ENCODE measurements around the gene OR10P1.

OR10P1 gene

DNA sequence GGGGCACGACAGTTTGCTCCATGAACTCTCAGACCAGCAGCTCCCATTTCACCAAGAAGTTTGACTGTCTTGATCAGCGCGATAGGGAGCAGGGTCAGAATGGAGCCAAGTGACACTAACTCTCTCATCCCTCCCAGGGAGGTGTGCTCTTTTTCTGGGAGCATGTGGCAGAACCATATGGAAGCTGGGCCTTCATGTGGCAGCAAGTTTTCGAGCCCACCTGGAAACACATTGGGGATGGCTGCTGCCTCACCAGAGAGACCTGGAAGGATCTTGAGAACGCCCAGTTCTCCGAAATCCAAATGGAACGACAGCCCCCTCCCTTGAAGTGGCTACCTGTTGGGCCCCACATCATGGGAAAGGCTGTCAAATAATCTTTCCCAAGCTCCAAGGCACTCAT is 47.0 kb downstream of the OR10P1 start:
- Histone ChIP-seq H3F3A (ENCODE audit: insufficient read depth, low read length) (no peaks in the 10 kb centered on the region), H3K27ac (ENCODE audit: low read length) (no peak overlapping the region), H2AFZ (ENCODE audit: low read length) (no peak overlapping the region), H3K4me1 (ENCODE audit: low read length) (no peaks in the 10 kb centered on the region), H3K9me3 (replicated peaks; ENCODE audit: insufficient read depth, low read length) (no peaks in the 10 kb centered on the region), H3K79me2 (ENCODE audit: low read length) (no peaks in the 10 kb centered on the region), H3K36me3 (replicated peaks; ENCODE audit: insufficient read depth, low read length) (no peaks in the 10 kb centered on the region), H3K9ac (ENCODE audit: low read length) (no peak overlapping the region), H4K20me1 (ENCODE audit: insufficient read depth, low read length) (no peaks in the 10 kb centered on the region), H3K27me3 (replicated peaks; ENCODE audit: insufficient read depth, low read length) (peaks cover 5% of the 10 kb centered on the region; the same call in 1 of the 2 replicates), H3K4me3 (ENCODE audit: low read length) (no peak overlapping the region), H3K4me2 (ENCODE audit: low read depth, low read length) (no peak overlapping the region), H3K9me2 (replicated peaks; ENCODE audit: insufficient read depth, low read length) (no peaks in the 10 kb centered on the region)
- TF ChIP-seq, protein P1, sequence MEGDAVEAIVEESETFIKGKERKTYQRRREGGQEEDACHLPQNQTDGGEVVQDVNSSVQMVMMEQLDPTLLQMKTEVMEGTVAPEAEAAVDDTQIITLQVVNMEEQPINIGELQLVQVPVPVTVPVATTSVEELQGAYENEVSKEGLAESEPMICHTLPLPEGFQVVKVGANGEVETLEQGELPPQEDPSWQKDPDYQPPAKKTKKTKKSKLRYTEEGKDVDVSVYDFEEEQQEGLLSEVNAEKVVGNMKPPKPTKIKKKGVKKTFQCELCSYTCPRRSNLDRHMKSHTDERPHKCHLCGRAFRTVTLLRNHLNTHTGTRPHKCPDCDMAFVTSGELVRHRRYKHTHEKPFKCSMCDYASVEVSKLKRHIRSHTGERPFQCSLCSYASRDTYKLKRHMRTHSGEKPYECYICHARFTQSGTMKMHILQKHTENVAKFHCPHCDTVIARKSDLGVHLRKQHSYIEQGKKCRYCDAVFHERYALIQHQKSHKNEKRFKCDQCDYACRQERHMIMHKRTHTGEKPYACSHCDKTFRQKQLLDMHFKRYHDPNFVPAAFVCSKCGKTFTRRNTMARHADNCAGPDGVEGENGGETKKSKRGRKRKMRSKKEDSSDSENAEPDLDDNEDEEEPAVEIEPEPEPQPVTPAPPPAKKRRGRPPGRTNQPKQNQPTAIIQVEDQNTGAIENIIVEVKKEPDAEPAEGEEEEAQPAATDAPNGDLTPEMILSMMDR (IDR thresholded peaks at IDR 0.05; ENCODE audit: low read length): no peak
- no peak for TF ChIP-seq EZH2phosphoT487 (IDR thresholded peaks at IDR 0.05; ENCODE audit: low read length)
- no peak for TF ChIP-seq EZH2 (optimal IDR thresholded peaks at IDR 0.05; ENCODE audit: low read depth, low read length)
- no peak for DNase-seq

DNA sequence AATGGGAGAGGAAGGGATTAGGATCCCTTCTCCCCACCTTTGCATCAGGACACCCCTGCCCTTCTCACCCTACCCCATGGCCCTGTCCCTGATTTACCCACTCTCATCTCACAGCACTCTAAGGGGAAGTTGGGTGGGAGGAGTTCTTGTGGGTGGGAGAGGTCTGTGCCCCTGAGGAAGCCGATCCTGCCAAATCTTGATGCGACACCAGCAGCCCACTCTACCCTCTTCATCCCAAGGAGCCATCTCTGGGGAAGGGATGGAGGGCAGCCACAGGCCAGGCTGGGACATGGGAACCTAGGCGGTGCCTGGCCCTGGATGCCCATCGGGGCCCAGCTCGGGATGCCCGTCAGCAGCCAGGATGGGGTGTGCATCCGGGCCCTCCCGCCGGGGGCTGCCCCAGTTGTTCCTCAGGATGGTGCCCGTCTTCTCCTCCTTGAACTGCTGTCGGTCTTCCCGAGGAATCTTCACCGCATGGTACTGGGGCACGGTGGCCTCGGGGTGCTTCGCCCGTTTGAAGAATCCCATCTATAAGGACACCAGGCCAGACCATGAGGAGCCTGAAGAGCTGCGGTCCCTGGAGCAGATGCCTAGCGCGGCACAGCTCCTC is 48.2 kb downstream of the OR10P1 start:
- no peak for DNase-seq
- Histone ChIP-seq H3F3A (ENCODE audit: insufficient read depth, low read length) (no peaks in the 10 kb centered on the region), H4K20me1 (ENCODE audit: insufficient read depth, low read length) (no peaks in the 10 kb centered on the region), H3K9me2 (replicated peaks; ENCODE audit: insufficient read depth, low read length) (no peaks in the 10 kb centered on the region), H3K27me3 (replicated peaks; ENCODE audit: insufficient read depth, low read length) (peaks cover 5% of the 10 kb centered on the region; the same call in 1 of the 2 replicates), H3K9me3 (replicated peaks; ENCODE audit: insufficient read depth, low read length) (no peaks in the 10 kb centered on the region), H3K4me3 (ENCODE audit: low read length) (no peak overlapping the region), H3K36me3 (replicated peaks; ENCODE audit: insufficient read depth, low read length) (no peaks in the 10 kb centered on the region), H3K4me1 (ENCODE audit: low read length) (no peaks in the 10 kb centered on the region), H3K79me2 (ENCODE audit: low read length) (no peaks in the 10 kb centered on the region), H2AFZ (ENCODE audit: low read length) (no peak overlapping the region), H3K9ac (ENCODE audit: low read length) (no peak overlapping the region), H3K4me2 (ENCODE audit: low read depth, low read length) (no peak overlapping the region), H3K27ac (ENCODE audit: low read length) (no peak overlapping the region)
- TF ChIP-seq EZH2phosphoT487 (IDR thresholded peaks at IDR 0.05; ENCODE audit: low read length) (no peak), EZH2 (optimal IDR thresholded peaks at IDR 0.05; ENCODE audit: low read depth, low read length) (no peak)
- TF ChIP-seq, protein P1 (IDR thresholded peaks at IDR 0.05; ENCODE audit: low read length): no peak

DNA sequence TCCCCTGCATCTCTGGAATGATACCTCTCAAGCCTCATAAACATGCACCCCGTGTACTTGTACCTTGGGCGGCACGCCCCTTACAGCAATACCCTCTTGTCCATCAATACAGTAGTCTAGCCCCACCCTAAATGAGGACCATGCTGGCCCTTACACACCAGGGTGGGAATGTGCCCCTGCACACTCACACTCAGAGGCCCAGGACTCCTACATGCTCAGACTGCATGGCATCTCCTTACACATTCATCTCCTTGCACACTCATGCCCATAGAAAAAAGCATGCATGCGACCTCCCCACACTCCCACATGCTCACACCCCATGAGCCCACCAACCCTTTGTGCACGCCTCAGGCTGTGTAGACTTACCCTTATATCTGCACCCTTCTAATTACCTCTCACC is 49.0 kb downstream of the OR10P1 start:
- no peak overlapping the region for H3K27ac ChIP-seq (ENCODE audit: low read length)
- no peak overlapping the region for H3K9ac ChIP-seq (ENCODE audit: low read length)
- no peaks in the 10 kb centered on the region for H3K79me2 ChIP-seq (ENCODE audit: low read length)
- H3K4me1 ChIP-seq (ENCODE audit: low read length): no peaks in the 10 kb centered on the region
- H3K36me3 ChIP-seq (replicated peaks; ENCODE audit: insufficient read depth, low read length): no peaks in the 10 kb centered on the region
- TF ChIP-seq, protein P1 (IDR thresholded peaks at IDR 0.05; ENCODE audit: low read length): no peak
- TF ChIP-seq EZH2 (optimal IDR thresholded peaks at IDR 0.05; ENCODE audit: low read depth, low read length) (no peak), EZH2phosphoT487 (IDR thresholded peaks at IDR 0.05; ENCODE audit: low read length) (no peak)
- no peaks in the 10 kb centered on the region for H4K20me1 ChIP-seq (ENCODE audit: insufficient read depth, low read length)
- no peak overlapping the region for H3K4me3 ChIP-seq (ENCODE audit: low read length)
- no peak for DNase-seq
- no peaks in the 10 kb centered on the region for H3K9me3 ChIP-seq (replicated peaks; ENCODE audit: insufficient read depth, low read length)
- no peak overlapping the region for H2AFZ ChIP-seq (ENCODE audit: low read length)
- H3F3A ChIP-seq (ENCODE audit: insufficient read depth, low read length): no peaks in the 10 kb centered on the region
- peaks cover 5% of the 10 kb centered on the region; the same call in 1 of the 2 replicates for H3K27me3 ChIP-seq (replicated peaks; ENCODE audit: insufficient read depth, low read length)
- no peaks in the 10 kb centered on the region for H3K9me2 ChIP-seq (replicated peaks; ENCODE audit: insufficient read depth, low read length)
- H3K4me2 ChIP-seq (ENCODE audit: low read depth, low read length): no peak overlapping the region

Data from MM.1S (cell line).